NCI-H460 (cell line): ENCODE results near the gene NGFR. TPM values are rescaled to one million over a fixed set of nuclear protein-coding genes. Genes with fewer than 3 reads are reported as not detected.
A peak's percentile ranks its signal among the peaks of the same experiment; 100 is the strongest.
"Not testable (repeated sequence)": the region's sequence is repeated elsewhere in the genome, so short reads cannot be mapped to it uniquely, and the experiment has no call there.

Experiments
- DNase-seq: peaks from one replicate; pipeline ENCODE4 v3.0.0-alpha.2; 2016; ENCODE audit warnings: low read depth; ENCODE audit errors: extremely low read depth
- total RNA-seq: library from RNA; depleted of rRNA; stranded (reverse); fragments of >200 nt; shearing (Covaris generic); gene quantifications from 2 replicates; pipeline ENCODE4 v1.2.3, GENCODE V29; 2014

Gene NGFR
- total RNA-seq, 1 experiment from 2014 or later = 0.07 TPM

- DNase-seq = no peak
Observed at GRCh38 chr17:49494399-49494985, 601 bp upstream of the NGFR start.

GRCh38 chr17:49495842-49496182 is 719 bp downstream of the NGFR start:
- DNase-seq = no peak

DNA sequence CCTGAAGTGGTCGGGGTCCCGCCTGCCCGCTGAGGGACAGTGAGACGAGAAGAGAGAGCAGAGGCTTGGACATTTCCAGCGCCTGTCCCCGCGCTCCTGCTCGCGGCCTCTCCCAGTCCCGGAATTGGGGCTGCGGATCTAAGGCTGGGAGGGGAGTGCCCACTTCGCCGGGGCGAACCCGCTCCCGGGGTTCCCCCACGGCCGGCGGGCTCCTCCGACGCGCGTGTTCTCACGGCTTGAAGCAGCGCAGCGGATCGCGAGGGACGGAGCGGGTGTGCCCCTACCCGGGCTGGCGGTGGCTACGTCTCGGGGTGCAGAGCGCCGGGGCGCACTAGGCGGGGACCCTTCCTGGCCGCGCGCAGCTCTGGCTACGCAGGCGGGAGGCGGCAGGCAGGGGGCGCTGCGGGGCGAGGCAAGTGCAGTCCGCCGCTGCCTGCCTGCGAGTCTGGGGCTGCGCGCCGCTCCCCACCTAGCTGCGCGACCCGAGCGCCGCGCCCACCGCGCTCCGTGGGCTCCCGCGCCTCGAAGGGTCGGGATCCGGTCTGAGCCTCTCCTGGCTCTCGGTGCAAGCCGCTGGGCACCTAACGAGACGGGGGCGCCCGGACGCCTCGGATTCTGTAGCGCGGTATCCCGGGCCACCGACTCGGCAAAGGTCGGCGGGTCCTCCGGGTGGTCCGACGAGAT is 1.2 kb downstream of the NGFR start:
- DNase-seq = peak; percentile 45

- no peak for DNase-seq
Observed at GRCh38 chr17:49496867-49497147, 1.7 kb downstream of the NGFR start.

GRCh38 chr17:49497148-49498028 is 2.3 kb downstream of the NGFR start:
- DNase-seq = no peak

DNA sequence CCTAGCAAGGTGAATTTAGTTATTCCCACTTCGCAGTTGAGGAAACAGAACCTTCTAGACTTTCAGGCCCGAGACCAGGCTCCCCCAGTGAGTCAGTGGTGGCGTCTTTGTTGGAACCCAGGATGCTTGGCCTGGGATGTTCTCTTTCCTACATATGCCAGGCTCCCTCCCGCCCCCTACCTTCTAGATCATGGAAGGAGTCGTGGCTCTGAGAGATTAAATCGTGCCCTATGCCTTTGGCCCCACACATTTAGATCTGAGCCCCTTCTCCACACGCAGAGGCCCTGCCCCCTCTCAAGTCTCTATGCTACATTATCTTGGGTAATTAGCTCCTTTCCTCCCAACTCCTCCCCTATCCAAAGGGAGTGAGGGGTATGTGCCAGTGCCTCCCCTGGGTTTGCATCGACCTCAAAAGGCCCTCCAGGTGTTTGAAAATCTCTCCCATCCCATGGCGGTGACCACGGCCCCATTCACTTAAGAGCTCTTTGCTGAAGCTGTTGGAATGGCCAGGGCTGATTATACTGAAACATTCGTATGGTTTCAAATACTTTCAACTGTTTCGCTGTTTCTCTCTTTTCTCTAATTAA is 3.0 kb downstream of the NGFR start:
- no peak for DNase-seq

DNA sequence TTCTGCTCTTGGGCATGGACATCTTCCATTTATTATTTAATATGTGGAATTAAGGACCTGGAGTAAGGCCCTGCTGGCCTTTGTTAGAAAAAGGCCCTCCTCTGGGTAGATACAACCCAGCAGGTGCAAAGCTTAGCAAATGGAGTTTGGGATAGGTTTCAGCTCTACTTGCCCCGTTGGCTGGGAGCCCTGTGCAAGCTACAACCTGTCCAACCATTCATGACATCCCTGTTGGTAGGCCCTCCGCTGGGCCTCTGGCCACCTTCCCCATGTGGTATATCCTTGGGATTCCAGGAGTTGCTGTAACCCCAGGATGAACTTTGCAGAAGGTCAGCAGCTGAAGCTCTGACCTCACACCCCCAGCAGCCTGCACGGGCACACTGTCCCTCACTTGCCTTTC is 6.4 kb downstream of the NGFR start:
- DNase-seq = no peak

GRCh38 chr17:49502254-49502653 is 7.2 kb downstream of the NGFR start:
- no peak for DNase-seq

GRCh38 chr17:49502680-49503079 is 7.6 kb downstream of the NGFR start:
- DNase-seq = not testable (repeated sequence)

- no peak for DNase-seq
Observed at GRCh38 chr17:49504369-49504768, 9.3 kb downstream of the NGFR start.

DNA sequence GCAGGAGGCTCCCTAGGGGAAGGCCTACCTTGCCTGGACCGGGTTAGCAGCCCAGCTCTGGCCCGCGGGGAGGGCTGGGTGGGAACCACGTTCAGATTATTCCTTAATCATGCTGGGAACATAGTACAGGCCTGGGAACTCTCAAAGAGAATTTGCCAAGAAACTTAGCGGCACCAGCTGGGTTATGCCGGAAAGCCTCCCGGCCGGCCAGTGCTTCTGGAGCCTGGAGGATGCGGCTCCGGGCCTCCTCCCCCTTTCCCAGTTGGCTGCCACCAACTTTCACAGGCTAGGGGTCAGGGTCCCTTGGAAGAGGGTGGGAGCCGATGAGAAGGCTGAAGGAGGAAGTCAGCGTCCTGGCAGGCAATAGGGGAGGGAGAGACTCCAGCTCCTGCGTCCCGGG is 10.8 kb downstream of the NGFR start:
- no peak for DNase-seq

DNA sequence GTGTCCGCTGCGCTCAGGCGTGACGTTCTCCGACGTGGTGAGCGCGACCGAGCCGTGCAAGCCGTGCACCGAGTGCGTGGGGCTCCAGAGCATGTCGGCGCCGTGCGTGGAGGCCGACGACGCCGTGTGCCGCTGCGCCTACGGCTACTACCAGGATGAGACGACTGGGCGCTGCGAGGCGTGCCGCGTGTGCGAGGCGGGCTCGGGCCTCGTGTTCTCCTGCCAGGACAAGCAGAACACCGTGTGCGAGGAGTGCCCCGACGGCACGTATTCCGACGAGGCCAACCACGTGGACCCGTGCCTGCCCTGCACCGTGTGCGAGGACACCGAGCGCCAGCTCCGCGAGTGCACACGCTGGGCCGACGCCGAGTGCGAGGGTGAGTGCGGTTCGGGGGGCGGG is 11.2 kb downstream of the NGFR start:
- no peak for DNase-seq

DNA sequence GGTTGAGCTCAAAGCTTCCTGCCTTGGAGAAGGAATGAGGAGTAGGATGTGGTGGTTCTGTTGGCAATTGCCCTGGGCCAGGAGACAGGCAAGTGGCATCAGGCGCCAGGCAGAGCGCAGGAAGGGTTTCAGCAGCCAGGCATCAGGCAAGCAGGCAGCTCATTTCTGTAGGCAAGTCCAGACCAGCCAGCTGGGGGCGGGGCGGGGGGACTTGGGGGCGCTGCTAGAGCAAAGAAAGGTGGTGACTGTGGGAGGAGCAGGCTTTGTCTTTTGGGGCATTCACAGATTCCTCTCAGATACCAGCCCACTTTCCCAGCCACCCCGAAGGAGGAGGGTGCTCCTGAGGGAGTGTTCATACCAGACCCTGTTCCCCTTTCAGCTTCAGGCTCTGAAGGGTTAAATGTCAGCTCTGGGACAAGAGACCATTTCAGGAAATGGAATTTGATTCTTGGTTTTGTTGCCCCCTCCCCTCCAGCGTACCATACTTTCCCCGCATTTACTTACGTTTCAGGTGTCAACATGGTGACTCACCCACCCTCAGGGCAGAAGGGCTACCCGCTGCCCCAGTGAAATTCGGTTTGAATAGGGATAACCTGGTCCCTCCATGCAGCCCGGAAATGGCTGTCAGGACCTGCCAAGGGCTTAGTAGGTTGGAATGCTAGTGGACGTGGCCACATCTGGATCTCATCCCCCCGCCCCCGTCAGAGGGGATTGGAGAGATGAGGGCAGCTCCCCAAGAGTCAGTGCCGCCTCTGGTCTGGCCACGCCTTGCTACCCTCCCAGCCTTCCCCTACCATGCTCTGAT is 13.2 kb downstream of the NGFR start:
- DNase-seq = no peak

DNA sequence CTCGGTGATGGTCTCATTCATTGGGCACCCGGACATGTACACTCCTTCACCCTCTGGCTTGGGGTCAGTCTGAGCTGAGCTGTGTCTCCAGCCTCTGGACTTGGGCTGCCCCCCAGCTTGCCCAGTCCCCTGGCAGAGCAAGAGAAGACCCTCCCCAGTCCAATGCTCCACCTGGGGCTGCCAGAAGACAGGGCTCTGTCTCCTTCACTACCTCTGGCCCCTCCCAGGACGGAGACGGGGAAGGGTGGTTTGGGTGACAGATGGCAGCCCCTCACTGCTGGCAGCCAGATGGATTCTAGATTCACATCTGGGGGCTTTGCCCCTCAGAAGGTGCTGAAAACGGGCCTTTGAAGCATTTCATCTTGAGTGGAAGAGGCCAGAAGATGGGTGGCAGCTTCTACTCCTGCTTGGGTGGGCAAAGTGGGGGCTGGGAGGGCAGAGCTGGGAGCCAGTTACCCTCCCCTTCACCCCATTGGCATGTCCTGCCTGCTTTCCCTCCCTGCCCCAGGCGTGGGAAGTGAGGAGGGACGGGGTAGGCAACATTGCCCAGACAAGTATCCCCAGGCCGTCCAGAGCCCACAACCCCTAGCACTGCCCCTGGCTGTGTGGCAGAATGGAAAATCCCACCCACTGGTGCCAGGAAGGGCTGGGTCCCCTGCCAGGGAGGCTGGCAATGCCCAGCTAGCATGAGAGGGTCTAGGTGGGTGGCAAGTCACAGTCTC is 13.9 kb downstream of the NGFR start:
- DNase-seq = no peak

DNA sequence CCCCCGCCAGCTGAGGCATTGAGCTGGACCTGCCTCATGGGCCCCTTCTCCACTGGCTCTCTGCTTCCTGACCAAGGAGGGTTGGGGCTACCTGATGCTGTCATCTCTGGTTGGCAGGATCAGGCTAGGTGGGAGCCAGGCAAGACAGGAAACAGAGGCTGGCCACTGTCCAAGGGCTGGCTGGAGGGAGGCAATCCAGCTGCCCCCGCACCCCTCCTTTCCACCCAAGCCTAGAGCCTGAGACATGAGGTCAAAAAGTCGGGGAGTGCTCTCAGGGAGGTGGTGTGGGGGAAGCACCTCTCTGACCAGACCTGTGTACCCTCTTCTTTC is 14.5 kb downstream of the NGFR start:
- DNase-seq = no peak

- no peak for DNase-seq
Observed at GRCh38 chr17:49510059-49510719, 15.1 kb downstream of the NGFR start.

GRCh38 chr17:49510720-49511110 is 15.6 kb downstream of the NGFR start:
- no peak for DNase-seq

- no peak for DNase-seq
Observed at GRCh38 chr17:49511810-49512209, 16.7 kb downstream of the NGFR start.

DNA sequence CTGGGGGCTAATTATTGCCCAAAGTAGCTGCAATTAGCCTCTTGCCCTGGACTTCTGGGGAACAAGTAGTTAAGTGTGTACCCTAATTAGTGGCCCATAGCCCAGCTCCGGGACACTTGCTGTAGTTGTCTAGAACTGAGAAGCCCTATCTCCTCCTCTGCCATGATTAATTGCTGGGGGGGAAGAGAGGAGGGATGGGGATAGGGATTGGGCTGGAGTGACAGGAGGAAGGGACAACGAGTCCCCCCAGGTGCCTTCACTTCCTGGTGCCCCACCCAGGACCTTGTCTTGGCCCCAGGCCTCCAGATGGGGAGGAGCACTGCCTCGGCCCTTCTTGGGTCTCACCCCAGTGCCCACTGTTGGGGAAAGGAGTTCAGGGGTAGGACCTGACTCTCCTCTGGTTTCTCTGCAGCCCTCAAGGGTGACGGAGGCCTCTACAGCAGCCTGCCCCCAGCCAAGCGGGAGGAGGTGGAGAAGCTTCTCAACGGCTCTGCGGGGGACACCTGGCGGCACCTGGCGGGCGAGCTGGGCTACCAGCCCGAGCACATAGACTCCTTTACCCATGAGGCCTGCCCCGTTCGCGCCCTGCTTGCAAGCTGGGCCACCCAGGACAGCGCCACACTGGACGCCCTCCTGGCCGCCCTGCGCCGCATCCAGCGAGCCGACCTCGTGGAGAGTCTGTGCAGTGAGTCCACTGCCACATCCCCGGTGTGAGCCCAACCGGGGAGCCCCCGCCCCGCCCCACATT is 17.4 kb downstream of the NGFR start:
- DNase-seq = no peak
